ENCODE measurements around the gene FBLIM1.
"Not testable (repeated sequence)": the region's sequence is repeated elsewhere in the genome, so short reads cannot be mapped to it uniquely, and the experiment has no call there.

Gene FBLIM1

GRCh38 chr1:15825800-15826199, 67.2 kb downstream of the FBLIM1 start:
- no peak for DNase-seq

DNA sequence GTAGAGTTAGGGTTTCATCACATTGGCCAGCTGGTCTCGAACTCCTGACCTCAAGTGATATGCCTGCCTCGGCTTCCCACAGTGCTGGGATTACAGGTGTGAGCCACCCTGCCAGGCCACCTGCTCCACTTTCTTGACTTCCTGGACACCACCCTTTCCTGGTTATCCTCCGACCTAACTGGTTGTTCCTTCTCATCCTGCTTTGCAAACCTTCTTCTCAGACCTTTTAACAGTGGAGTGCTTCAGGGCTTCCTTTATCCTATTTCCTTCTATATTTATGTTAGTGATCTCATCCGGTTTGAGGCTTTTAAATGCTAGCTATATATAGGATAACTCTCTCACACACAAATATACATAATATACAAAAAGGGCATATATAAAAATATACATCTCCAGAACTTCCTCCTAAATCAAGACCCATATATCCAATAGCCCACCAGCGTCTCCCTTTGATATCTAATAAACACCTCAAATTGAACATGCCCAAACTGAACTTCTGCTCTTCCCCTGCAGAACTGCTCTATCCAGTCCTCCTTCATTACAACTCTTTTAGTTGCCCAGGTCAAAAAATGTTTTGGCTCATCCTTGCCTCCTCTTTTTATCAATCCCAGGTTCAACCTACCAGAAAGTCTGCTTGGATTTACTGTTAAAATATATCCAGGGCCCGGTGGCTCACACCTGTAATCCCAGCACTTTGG, 68.4 kb downstream of the FBLIM1 start:
- no peak for DNase-seq

DNA sequence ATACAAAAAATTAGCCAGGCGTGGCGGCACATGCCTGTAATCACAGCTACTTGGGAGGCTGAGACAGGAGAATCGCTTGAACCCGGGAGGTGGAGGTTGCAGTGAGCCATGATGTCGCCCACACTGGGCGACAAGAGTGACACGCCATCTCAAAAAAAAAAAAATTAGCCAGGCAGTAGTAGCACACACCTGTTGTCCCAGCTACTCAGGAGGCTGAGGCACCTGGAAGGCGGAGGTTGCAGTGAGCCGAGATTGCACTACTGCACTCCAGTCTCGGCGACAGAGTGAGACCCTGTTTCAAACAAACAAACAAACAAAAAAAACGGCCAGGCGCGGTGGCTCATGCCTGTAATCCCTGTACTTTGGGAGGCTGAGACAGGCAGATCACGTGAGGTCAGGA, 69.0 kb downstream of the FBLIM1 start:
- not testable (repeated sequence) for DNase-seq

GRCh38 chr1:15828931-15829330, 70.3 kb downstream of the FBLIM1 start:
- DNase-seq, result not testable (repeated sequence)

DNA sequence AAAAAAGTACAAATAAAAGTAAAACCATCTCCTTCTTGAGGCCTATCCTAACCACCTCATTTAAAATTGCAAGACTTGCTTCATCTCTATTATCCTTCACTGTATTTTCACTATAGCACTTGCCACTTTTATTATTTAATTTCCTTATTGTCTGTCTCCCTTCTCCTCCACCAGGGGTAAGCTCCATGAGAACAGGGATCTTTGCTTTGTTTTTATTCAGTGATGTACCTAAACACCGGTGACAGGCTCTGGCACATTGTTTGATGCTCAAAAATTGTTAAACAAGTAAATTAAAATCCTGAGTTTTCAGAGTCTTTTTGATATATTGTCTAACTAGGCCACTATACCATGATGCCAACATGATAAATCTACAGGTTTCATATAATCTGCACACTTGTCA, 71.7 kb downstream of the FBLIM1 start:
- DNase-seq, result no peak

- peak; percentile 24 for DNase-seq
These were observed 74.6 kb downstream of the FBLIM1 start for GRCh38 chr1:15833069-15833679.

DNA sequence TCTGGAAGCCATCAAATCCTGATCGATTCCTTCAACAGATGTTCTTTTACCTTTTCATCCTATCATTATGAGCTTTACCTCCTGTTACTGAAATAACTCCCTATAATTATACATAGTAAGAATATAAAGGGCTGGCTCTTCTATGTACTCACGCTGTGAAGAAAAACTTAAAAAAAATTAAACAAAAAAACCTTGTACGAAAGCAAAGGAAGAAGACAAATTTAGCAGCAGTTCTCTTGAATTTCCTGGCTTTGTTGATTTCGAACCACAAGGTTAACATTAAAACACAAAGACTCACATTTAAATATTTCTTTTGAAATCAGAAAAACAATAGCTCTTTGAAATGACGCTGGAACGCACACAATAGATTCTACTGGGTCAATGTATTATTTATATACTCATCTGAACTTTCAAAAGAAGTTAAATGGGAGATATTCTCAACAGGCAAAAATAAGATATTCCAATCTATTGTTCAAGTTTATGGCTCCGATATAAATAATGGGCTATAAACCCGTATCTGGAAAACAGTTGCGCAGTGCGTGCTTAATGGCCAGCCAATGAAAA, 75.3 kb downstream of the FBLIM1 start:
- no peak for DNase-seq

DNA sequence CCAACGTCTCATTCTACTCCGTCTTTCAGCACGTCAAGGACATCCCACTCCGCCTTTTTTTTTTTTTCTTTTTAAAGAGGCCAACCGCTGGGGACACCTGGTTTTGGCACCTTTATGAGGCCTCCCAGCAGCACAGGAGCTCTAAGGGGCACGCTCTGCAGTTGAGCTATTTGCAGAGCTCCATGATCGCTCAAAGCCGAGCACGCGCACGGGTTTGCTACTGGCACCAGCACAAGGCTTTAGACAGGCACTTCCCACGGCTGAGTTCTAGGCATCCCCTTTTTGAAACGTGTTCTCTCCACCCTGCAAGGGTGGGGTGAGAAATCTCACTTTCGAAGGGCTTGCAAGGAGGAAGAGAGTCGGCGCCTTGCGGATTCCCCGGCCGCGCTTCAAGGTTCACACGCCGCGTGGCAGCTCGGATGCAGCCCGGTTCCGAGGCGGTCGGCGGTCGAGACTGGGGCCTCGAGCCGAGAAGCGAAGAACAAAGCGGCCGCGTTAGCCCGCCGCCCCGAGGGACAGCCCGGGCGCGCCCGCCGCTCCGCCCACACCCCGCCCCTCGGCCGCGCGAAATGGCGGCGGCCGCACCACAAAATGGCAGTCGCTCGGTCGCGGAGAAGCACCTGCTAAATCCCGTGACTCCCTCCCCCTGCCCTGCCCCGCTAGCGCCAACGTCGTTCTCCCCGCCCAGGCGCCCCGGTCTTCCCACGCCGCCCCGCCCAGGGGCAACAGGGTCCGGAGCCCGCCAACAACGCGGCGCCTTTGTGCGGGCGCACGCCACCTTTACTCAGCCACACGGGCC, 76.0 kb downstream of the FBLIM1 start:
- peak; percentile 93 for DNase-seq

DNA sequence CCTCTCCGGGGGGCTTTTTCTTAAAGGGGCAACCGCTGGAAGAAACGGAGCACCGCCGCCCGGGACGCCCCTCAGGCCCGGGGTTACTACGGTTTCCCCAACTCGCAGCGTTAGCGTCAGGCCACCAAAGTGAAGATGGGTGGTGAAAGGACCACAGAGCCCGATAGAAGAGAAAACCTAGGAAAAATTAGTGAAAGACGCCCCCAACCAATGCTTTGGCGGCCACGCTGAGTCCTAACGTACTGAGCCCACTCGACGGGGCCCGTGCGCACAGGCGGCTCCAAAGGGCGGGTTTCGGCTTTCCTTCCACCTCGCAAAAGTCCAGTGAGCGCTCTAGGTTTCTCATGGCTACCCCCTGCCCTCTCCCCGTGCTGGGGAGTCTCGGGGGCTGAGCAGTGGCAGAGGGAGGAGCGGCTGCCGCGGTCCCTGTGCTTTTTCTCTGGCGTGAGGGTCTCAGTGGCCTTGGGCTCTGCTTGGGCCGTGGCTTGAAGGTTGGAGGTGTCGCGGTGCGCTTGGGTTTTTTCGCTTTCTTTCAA, 76.7 kb downstream of the FBLIM1 start:
- no peak for DNase-seq

GRCh38 chr1:15835741-15836510, 77.3 kb downstream of the FBLIM1 start:
- peak; percentile 100 for DNase-seq
